Caco-2 (cell line): Measurements from ENCODE around the gene ARHGAP15. TPM values are rescaled to one million over a fixed set of nuclear protein-coding genes. Genes with fewer than 3 reads are reported as not detected.

ENCODE experiments used
- BruUV-seq: library from RNA; stranded (reverse); fragments of 400-500 nt; replicated peaks from 2 replicates; lab custom pipeline; 2021; lab: Mats Ljungman, UMichigan
- CTCF ChIA-PET: fragments of 300-600 bp; sonication (Branson Sonifier 250); formaldehyde crosslinking; loops from one replicate; lab custom pipeline; 2022; ENCODE audit warnings: antibody characterized with exemption; lab: Charles Lee
- POLR2A ChIA-PET: fragments of 300-600 bp; sonication (Branson Sonifier 250); formaldehyde crosslinking; loops from one replicate; lab custom pipeline; 2022; ENCODE audit warnings: antibody characterized with exemption; lab: Charles Lee
- DNase-seq, 2 experiments: peaks; one replicate each; pipeline versions ENCODE4 v3.0.0 to v3.0.0-alpha.2; 2020 to 2022
- H3K27me3 ChIP-seq: replicated peaks from 2 replicates; pipeline ENCODE4 v1.6.0; 2011; ENCODE audit warnings: low read length; ENCODE audit not compliant: control insufficient read depth, insufficient read depth
- H3K36me3 ChIP-seq: 2 replicates; pipeline ENCODE4 v1.5.1; 2011; ENCODE audit warnings: low read length; ENCODE audit not compliant: control insufficient read depth, insufficient read depth
- H3K4me1 ChIP-seq: fragments of 250-450 bp; sonication (Bioruptor Pico); 2 replicates; pipeline ENCODE4 v1.5.1; 2020; ENCODE audit warnings: mild to moderate bottlenecking
- H3K4me3 ChIP-seq: 2 replicates; pipeline ENCODE4 v1.5.1; 2011; ENCODE audit warnings: low read depth, mild to moderate bottlenecking, control low read depth, low read length
- H3K9me3 ChIP-seq: fragments of 250-450 bp; sonication (Bioruptor Pico); 2 replicates; pipeline ENCODE4 v1.5.1; 2020; ENCODE audit warnings: mild to moderate bottlenecking, moderate library complexity
- H3K27ac Mint-ChIP-seq: one replicate; pipeline ENCODE4 v1.8.0; 2022; ENCODE audit warnings: mixed read lengths; ENCODE audit not compliant: unreplicated experiment
- H3K27me3 Mint-ChIP-seq: one replicate; pipeline ENCODE4 v1.8.0; 2022; ENCODE audit warnings: mixed read lengths; ENCODE audit not compliant: insufficient read depth, unreplicated experiment
- H3K36me3 Mint-ChIP-seq: one replicate; pipeline ENCODE4 v1.8.0; 2022; ENCODE audit warnings: mild to moderate bottlenecking, mixed read lengths; ENCODE audit not compliant: insufficient read depth, unreplicated experiment
- H3K4me1 Mint-ChIP-seq: one replicate; pipeline ENCODE4 v1.8.0; 2022; ENCODE audit warnings: low read depth, mixed read lengths; ENCODE audit not compliant: unreplicated experiment
- H3K4me3 Mint-ChIP-seq: one replicate; pipeline ENCODE4 v1.8.0; 2022; ENCODE audit warnings: mild to moderate bottlenecking, moderate library complexity, mixed read lengths; ENCODE audit not compliant: unreplicated experiment
- H3K9me3 Mint-ChIP-seq: one replicate; pipeline ENCODE4 v1.8.0; 2022; ENCODE audit warnings: mixed read lengths; ENCODE audit not compliant: unreplicated experiment
- CTCF ChIP-seq, 2 experiments: fragments of 200-600 bp in 1 of 2; IDR thresholded peaks; 1 replicate in 1 of 2; 2 replicates in 1 of 2; pipeline versions ENCODE4 v1.5.1 to v1.8.0; 2011 to 2022; ENCODE audit warnings: antibody characterized with exemption in 1 of 2, control low read depth in 1 of 2, inconsistent platforms in 1 of 2, low read depth in 1 of 2, low read length in 1 of 2, mild to moderate bottlenecking in 1 of 2, moderate library complexity in 1 of 2; ENCODE audit not compliant: insufficient read depth in 1 of 2, severe bottlenecking in 1 of 2, unreplicated experiment in 1 of 2
- intact Hi-C: fragments of 100-400 bp; cut with micrococcal nuclease; formaldehyde crosslinking; loops from one replicate; pipeline ENCODE4 v1.10.0; 2022; ENCODE audit not compliant: unreplicated experiment
- total RNA-seq: library from RNA; stranded (reverse); gene quantifications from 2 replicates; pipeline ENCODE4 v1.2.3, GENCODE V29; 2022

The ARHGAP15 gene
- total RNA-seq, 1 experiment from 2014 or later: not detected

GRCh38 chr2:143697744-143698143 is 568.5 kb downstream of the ARHGAP15 start:
- CTCF ChIA-PET: no interaction called here
- intact Hi-C loops: no loop called here
- POLR2A ChIA-PET: no interaction called here

GRCh38 chr2:143698352-143698751 is 569.1 kb downstream of the ARHGAP15 start:
- intact Hi-C loops: no loop called here
- Mint-ChIP-seq H3K27ac (no peak overlapping the region), H3K36me3 (no peaks in the 10 kb centered on the region), H3K9me3 (no peaks in the 10 kb centered on the region), H3K4me3 (no peak overlapping the region), H3K4me1 (peaks cover 7% of the 10 kb centered on the region), H3K27me3 (no peaks in the 10 kb centered on the region)
- Histone ChIP-seq H3K4me1 (peaks cover 11% of the 10 kb centered on the region; the same call in 1 of the 2 replicates), H3K9me3 (no peaks in the 10 kb centered on the region), H3K36me3 (no peaks in the 10 kb centered on the region), H3K27me3 (no peaks in the 10 kb centered on the region), H3K4me3 (no peak overlapping the region)
- TF ChIP-seq CTCF (IDR thresholded peaks at IDR 0.05; ENCODE audit: insufficient read depth in 1 of 2, low read depth in 1 of 2, low read length in 1 of 2, severe bottlenecking in 1 of 2, unreplicated experiment in 1 of 2): no peak
- ChIA-PET POLR2A (no interaction called here), CTCF (no interaction called here)
- no TSS peak for BruUV-seq
- no peak for DNase-seq

More at GRCh38 chr2:143697744-143698143, 568.5 kb downstream of the ARHGAP15 start:
- no peak overlapping the region for H3K4me3 Mint-ChIP-seq
- no peak overlapping the region for H3K27ac Mint-ChIP-seq
- no peak for TF ChIP-seq CTCF (IDR thresholded peaks at IDR 0.05; ENCODE audit: insufficient read depth in 1 of 2, low read depth in 1 of 2, low read length in 1 of 2, severe bottlenecking in 1 of 2, unreplicated experiment in 1 of 2)
- Histone ChIP-seq H3K27me3 (no peaks in the 10 kb centered on the region), H3K9me3 (no peaks in the 10 kb centered on the region), H3K4me3 (no peak overlapping the region), H3K36me3 (no peaks in the 10 kb centered on the region), H3K4me1 (peaks cover 7% of the 10 kb centered on the region; the same call in 1 of the 2 replicates)
- no peaks in the 10 kb centered on the region for H3K9me3 Mint-ChIP-seq
- no peak for DNase-seq
- H3K27me3 Mint-ChIP-seq: no peaks in the 10 kb centered on the region
- peaks cover 3% of the 10 kb centered on the region for H3K4me1 Mint-ChIP-seq
- BruUV-seq: no TSS peak
- H3K36me3 Mint-ChIP-seq: no peaks in the 10 kb centered on the region

- H3K9me3 ChIP-seq: no peaks in the 10 kb centered on the region
- H3K4me1 ChIP-seq: peaks cover 11% of the 10 kb centered on the region; the same call in 1 of the 2 replicates
- Mint-ChIP-seq H3K36me3 (no peaks in the 10 kb centered on the region), H3K9me3 (peaks cover 5% of the 10 kb centered on the region), H3K4me1 (peaks cover 10% of the 10 kb centered on the region), H3K27ac (no peak overlapping the region), H3K27me3 (no peaks in the 10 kb centered on the region), H3K4me3 (no peak overlapping the region)
- no TSS peak for BruUV-seq
- ChIA-PET POLR2A (no interaction called here), CTCF (no interaction called here)
- DNase-seq: no peak
- intact Hi-C loops: no loop called here
- TF ChIP-seq CTCF (IDR thresholded peaks at IDR 0.05; ENCODE audit: insufficient read depth in 1 of 2, low read depth in 1 of 2, low read length in 1 of 2, severe bottlenecking in 1 of 2, unreplicated experiment in 1 of 2): no peak
- H3K27me3 ChIP-seq: no peaks in the 10 kb centered on the region
- H3K36me3 ChIP-seq: no peaks in the 10 kb centered on the region
- no peak overlapping the region for H3K4me3 ChIP-seq
These were observed 569.8 kb downstream of the ARHGAP15 start for GRCh38 chr2:143698888-143699570.
